Fibroblast of skin of right biceps (primary cell): ENCODE results near the gene ZMAT1.
A peak's percentile ranks its signal among the peaks of the same experiment; 100 is the strongest.
"Not testable (repeated sequence)": the region's sequence is repeated elsewhere in the genome, so short reads cannot be mapped to it uniquely, and the experiment has no call there.

Experiments used
- DNase-seq: peaks from one replicate; pipeline ENCODE4 v3.0.0-alpha.2; 2013

The ZMAT1 gene

GRCh38 chrX:101931488-101932248 is at the start of gene ZMAT1:
ZMAT1 (minus strand) TSS chrX:101932027; CDS start chrX:101932008, 19 bp downstream.
- peak; percentile 83 for DNase-seq

DNA sequence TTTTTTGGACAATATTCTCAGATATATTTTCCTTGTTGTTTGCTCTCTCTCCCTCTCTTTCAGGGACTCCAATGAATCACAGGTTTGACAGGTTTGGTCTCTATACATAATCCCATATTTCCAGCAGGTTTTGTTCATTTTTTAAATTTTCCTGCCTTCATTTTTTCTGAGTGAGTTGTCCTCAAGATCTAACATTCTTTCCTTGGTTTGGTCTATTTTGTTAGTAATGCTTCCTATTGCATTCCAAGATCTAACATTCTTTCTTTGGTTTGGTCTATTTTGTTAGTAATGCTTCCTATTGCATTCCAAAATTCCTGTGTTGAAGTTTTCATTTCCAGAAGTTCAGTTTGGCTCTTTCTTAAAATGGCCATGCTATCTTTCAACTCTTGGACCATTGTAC is 45.3 kb upstream of the ZMAT1 start:
- DNase-seq = peak; percentile 50

DNA sequence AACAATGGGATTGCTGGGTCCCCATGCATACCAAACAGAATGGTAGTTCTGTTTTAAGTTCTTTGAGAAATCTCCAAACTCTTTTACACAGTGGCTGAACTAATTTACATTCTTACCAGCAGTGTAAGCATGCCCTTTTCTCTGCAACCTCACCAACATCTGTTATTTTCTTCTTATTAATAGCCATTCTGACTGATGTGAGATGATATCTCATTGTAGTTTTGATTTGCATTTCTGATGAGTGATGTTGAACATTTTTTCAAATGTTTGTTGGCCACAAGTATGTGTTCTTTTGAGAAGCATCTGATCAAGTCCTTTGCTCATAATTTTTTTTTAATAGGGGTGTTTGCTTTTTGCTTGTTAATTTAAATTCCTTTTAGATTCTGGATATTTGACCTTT is 41.2 kb upstream of the ZMAT1 start:
- DNase-seq = peak; percentile 18

DNA sequence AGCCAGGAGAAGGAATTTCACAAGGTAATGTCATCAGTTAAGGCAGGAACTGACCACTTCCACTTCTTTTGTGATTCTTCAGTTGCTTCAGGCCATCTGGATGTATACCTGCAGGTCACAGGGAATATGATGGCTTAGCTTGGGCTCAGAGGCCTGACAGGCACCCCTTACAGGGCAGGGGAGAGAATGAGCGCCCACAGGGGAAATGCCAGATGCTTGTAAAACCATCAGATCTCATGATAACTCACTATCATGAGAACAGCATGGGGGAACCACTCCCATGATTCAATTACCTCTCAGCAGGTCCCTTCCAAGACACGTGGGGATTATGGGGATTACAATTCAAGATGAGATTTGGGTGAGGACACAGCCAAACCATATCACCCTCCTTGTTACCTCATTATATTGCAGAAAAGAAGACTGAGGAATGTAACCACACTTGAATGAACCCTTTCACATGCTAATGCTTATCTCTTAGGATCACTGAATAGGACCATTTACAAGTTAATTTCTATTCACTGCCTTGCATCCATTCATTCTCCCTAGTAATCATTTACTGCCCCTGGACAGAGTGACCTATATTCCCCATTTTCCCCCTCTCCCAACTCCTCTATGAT is 33.2 kb upstream of the ZMAT1 start:
- DNase-seq = not testable (repeated sequence)

GRCh38 chrX:101958139-101958538 is 26.3 kb upstream of the ZMAT1 start:
- DNase-seq = peak; percentile 0

GRCh38 chrX:101957174-101957573 is 25.3 kb upstream of the ZMAT1 start:
- DNase-seq = no peak

DNA sequence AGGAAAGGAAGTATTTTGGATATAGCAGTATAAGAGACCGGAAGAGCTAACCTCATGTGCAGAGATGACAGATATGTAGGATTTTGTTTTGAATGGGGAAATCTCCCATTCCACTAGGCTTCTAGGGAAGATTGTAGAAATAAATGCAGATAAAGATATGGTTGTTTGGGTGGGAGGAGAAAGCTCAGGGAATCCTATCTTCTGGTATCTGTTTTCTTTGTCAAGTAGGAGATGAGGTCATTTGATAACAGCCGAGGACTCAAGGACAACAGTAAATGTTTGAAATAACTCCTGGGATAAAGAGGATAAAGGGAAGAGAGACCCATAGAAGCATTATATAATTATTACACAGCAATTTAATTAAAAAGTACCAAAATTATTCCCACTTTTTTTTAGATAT is 24.7 kb upstream of the ZMAT1 start:
- no peak for DNase-seq

- DNase-seq = no peak
Measured at GRCh38 chrX:101950581-101950980, 18.8 kb upstream of the ZMAT1 start.

DNA sequence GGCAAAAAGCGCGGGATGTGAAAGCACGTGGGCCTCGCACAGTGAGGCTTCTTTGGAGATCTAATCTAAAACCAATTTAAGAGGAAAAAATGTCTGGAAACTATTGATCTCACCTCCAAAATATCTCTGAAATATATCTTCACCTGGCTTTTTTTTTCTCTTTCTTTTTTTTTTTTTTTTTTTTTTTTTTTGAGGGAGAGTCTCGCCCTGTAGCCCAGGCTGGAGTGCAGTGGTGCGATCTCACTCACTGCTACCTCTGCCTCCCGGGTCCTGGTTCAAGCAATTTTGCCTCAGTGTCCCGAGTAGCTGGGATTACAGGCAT is 383 bp upstream of the ZMAT1 start:
- DNase-seq = no peak

DNA sequence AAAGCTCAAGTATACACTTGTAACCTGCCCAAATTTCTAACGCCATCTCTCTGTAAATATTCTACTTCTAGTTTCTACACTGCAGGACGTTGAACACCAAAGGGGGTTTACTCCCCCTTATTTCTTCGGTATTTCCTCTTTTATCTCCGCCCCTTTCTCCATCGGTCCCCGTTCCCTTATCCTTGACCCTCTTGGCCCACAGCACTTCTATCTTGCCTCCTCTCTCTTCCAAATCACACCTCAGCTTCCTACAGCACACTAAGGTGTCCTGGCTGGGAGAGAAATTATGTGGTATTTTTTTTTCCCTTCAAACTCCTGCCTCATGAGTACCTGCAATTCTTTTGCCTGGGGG is 715 bp downstream of the ZMAT1 start:
- DNase-seq = no peak

GRCh38 chrX:101925733-101926132 is 6.1 kb downstream of the ZMAT1 start:
- no peak for DNase-seq

GRCh38 chrX:101918751-101919150 is 13.1 kb downstream of the ZMAT1 start:
- DNase-seq = no peak

DNA sequence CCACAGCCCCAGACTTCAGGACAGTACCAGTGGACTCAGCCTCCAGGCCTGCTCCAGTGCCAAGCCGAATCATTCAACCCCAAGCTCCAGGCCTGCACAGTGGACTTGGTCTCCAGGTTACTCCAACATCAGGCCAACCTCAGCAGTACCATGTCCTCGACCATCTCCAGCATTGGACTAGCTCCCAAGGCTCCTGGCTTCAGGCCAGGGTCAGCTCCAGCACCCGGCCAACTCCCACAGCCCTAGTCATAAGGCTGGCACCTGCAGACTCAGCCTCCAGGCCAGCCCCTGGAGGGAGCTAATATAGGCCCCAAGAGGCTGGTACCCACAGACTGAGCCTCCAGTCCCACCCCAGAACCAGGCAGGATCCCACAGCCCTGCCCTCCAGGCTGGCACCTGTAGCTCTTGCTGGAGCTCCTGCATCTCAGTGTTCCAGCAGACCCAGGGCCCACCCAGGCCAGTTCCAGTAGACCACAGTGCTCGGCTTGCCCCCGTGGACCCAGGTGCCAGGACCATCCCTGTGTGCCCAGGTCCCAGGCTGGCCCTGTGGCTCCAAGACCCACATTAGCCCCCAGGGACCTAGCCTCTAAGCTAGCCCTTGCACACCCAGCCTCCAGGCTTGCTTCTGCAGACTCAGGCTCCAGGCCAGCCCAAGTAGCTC is 25.6 kb downstream of the ZMAT1 start:
- no peak for DNase-seq

DNA sequence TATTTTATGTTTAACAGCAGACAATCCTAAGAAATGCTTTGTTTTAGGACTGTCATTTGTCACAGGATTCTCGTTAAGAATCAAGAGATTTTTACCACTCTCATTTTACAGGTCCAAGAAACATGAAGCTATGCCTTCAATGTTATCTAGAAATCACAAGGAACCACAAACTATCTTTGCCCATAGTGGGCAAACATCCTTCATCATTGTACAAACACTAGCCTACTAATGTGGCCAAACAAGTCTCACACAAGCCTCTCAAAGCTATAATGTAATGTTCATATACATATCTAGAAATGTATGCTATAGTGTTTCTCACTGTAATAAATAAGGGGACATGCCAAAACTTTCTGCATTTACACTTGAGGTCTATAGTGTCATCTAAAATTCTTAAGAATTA is 26.8 kb downstream of the ZMAT1 start:
- DNase-seq = no peak
